Endometrial microvascular endothelial cells (primary cell): ENCODE data around the gene TSPO. TPM values are rescaled to one million over a fixed set of nuclear protein-coding genes. Genes with fewer than 3 reads are reported as not detected.

Experiments
- in situ Hi-C: cut with HindIII; loops from 2 replicates; pipeline ENCODE4 v1.10.0; 2017; ENCODE audit warnings: low sequenced_read_pairs, low pct_unique_long_range_greater_than_20kb; ENCODE audit errors: inconsistent ontology term
- total RNA-seq: library from RNA; depleted of rRNA; stranded (reverse); fragments of >200 nt; gene quantifications from one replicate; pipeline ENCODE4 v1.2.3, GENCODE V29; 2015; ENCODE audit errors: inconsistent ontology term

TSPO gene
- total RNA-seq, 1 donor from 2014 or later = 689 TPM

DNA sequence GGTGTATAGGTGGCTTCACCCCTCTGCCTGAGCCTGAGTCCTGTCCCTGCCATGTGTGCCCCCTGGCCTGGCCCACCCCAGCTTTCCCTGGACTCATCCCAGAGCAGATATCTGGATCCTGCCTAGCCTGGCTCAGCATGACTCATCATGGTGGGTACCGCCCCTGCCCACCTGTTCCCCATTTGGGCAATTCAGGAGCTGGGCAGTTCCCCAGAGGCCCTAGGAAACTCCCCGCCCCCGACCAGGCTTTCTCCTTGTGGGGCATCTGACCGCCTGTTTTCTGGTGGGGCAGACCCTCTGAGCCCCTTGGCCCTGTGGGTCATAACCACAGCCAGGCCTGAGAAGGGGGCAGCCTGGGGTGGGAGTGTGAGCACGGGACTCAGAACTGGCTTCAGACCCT is 4.4 kb downstream of the TSPO start:
- in situ Hi-C loops = no loop called here

GRCh38 chr22:43156413-43156812 is 5.1 kb downstream of the TSPO start:
- in situ Hi-C loops = no loop called here

GRCh38 chr22:43157874-43158546 is 6.7 kb downstream of the TSPO start:
- in situ Hi-C loops = no loop called here

DNA sequence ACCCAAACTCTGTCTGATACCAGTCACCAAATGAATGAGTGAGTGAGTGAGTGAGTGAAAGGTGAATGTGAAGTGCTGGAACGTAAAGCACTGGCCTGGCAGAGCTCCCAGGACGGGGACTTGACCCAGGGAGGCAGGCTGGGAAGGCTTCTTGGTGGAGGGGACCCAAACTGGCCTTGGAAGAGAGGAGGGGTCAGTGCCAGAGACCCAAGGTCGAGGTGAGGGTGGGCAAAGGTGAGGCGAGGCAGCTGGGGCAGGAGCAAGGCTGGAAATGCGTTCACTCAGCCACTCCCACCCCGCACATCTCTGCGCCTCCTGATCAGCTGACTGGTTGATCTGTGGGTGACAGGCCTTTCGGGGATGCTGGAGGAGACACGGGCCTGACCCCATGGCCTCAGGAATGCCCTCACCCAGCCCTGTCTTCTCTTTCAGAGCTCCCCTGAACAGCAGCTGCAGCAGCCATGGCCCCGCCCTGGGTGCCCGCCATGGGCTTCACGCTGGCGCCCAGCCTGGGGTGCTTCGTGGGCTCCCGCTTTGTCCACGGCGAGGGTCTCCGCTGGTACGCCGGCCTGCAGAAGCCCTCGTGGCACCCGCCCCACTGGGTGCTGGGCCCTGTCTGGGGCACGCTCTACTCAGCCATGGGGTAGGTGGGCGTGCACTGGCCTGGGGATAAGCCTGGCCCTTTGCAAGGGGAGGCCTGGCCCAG is 7.6 kb downstream of the TSPO start:
- in situ Hi-C loops = no loop called here

DNA sequence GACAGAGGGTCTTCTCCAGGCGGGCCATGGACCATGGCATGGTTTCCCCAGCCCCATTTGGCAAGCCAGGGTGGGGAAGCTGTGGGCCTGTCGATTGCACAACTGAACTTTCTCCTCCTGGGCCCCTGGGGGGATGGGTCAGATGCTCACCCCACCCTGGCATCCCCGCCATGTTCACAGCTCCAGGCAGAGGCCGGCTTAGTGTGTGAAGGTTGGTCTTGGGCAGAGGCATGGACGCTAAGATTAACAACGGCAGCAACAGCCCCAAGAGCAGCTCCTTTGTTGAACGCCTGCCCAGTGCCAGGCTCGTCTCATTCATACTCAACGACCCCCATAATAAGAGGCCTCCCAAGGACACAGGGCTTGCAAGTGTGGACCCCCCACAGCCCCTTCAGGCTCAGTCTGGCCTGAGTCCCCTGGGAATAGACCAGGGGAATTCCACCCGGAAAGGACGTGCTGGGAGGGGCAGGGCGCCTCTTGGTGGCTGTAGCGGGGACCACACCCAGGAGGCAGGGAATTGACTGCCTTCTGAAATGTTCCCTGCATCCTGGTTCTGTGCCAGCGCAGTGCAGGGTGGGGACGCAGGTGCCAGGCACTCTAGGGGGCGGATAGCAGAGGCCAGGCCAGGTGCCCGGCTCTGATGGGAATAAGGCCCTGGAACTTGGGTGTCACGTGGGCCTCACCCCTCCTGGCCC is 8.3 kb downstream of the TSPO start:
- in situ Hi-C loops = no loop called here

DNA sequence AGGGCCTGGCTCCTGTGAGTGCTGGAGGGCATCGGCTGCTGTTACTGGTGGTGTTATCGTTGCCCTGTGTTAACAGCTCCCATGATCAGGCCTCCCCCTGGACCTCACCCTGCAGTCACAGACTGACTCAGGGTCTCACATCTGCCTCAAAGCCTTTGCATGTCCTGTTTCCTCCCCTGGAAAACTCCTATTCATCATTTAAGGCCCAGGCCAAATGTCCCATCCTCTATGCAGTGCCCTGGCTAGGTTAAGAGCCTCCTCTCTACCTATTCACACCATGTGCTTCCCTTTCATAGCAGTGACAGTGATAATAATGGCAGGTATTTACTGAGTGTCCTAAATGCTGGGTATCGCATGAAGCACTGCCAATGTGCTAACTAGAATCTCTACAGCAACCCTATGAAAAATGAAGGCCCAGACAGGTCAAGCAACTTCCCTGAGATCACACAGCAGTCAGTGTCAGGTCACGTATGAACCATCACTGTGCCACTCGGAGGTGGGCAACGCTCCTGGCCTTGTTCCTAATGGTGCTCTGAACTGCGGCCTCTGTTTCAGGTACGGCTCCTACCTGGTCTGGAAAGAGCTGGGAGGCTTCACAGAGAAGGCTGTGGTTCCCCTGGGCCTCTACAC is 9.3 kb downstream of the TSPO start:
- in situ Hi-C loops = no loop called here

- in situ Hi-C loops = no loop called here
Measured at GRCh38 chr22:43162412-43163150, 11.2 kb downstream of the TSPO start.

DNA sequence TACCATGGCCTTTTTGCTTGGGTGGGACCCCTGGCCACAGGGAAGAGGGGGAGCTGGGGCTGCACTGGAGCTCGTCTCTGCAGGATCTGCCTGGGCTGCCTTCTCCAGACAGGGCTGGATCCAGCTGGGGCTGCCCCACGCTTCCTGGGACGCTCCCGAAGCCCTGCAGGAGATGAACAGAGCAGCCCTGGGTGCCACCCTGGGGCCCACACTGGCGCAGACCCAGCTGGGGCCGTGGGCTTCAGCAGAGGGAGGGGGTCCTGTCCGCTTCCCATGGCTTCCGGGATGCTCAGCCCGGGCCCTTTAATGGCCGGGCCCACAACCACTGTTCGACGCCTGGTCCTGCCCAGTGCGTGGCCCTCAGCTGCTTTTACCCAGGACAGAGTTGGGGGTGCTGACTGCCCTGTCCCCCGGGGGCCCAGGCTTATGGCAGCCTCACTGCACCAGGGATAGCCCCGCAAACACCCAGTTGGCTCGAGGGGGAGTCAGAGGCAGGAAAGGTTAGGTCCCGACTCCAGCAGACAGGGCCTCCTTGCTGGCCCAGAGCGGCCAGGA is 12.0 kb downstream of the TSPO start:
- in situ Hi-C loops = no loop called here

GRCh38 chr22:43164636-43165035 is 13.3 kb downstream of the TSPO start:
- in situ Hi-C loops = no loop called here

- in situ Hi-C loops = no loop called here
Measured at GRCh38 chr22:43166132-43166930, 15.0 kb downstream of the TSPO start.

GRCh38 chr22:43167001-43167589 is 15.7 kb downstream of the TSPO start:
- in situ Hi-C loops = no loop called here

GRCh38 chr22:43168471-43169309 is 17.3 kb downstream of the TSPO start:
- in situ Hi-C loops = no loop called here

GRCh38 chr22:43169310-43170130 is 18.2 kb downstream of the TSPO start:
- in situ Hi-C loops = no loop called here

GRCh38 chr22:43170131-43170480 is 18.7 kb downstream of the TSPO start:
- in situ Hi-C loops = no loop called here

GRCh38 chr22:43171019-43171491 is 19.7 kb downstream of the TSPO start:
- in situ Hi-C loops = no loop called here

DNA sequence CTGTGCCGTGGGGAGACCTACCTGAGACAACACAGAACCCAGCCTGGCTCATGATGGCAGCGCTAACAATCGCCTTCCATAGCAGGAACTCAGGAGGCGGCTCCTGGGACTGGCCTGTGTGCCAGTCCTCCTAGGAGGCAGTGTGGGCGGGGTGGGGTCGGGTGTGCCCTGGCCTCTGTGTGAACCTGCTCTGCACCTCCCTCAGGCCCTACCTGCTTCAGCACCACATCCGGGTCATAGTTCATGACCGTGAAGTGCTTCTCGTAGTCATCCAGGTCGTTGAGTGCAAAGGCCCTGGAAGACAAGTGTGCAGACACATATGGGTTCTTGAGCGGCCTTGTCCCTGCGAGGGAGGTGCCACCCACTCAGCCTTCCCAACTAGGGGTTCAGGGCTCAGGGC is 20.2 kb downstream of the TSPO start:
- in situ Hi-C loops = no loop called here
